Endodermal cell (in vitro differentiated cells): ENCODE results near the gene C16orf82. TPM values are rescaled to one million over a fixed set of nuclear protein-coding genes. Genes with fewer than 3 reads are reported as not detected.

Source experiments
- DNase-seq: peaks from one replicate; pipeline ENCODE4 v3.0.0-alpha.2; 2017
- H3K27ac ChIP-seq: 2 replicates; pipeline ENCODE4 v1.5.1; 2013; ENCODE audit warnings: mild to moderate bottlenecking, low read depth, low read length, moderate library complexity
- H3K27me3 ChIP-seq: 2 replicates; pipeline ENCODE4 v1.6.1; 2013; ENCODE audit warnings: mild to moderate bottlenecking, low read length, moderate library complexity; ENCODE audit not compliant: insufficient read depth, control insufficient read depth, poor library complexity, severe bottlenecking
- H3K36me3 ChIP-seq: 2 replicates; pipeline ENCODE4 v1.7.0; 2013; ENCODE audit warnings: mild to moderate bottlenecking, low read length, moderate library complexity; ENCODE audit not compliant: control insufficient read depth, insufficient read depth
- H3K4me1 ChIP-seq: one replicate; pipeline ENCODE4 v1.7.0; 2013; ENCODE audit warnings: low read length; ENCODE audit not compliant: control insufficient read depth, insufficient read depth
- H3K4me3 ChIP-seq: 2 replicates; pipeline ENCODE4 v1.5.1; 2013; ENCODE audit warnings: mild to moderate bottlenecking, low read length, moderate library complexity
- H3K9ac ChIP-seq: 2 replicates; pipeline ENCODE4 v1.6.1; 2013; ENCODE audit warnings: mild to moderate bottlenecking, low read length, moderate library complexity; ENCODE audit not compliant: poor library complexity, severe bottlenecking; ENCODE audit errors: extremely low read depth
- H3K9me3 ChIP-seq: 2 replicates; pipeline ENCODE4 v1.6.1; 2013; ENCODE audit warnings: mild to moderate bottlenecking, low read length, moderate library complexity; ENCODE audit not compliant: control insufficient read depth
- H3K27ac Mint-ChIP-seq: 2 replicates; pipeline ENCODE4 v1.8.0; 2020; ENCODE audit warnings: mixed read lengths
- H3K27me3 Mint-ChIP-seq: 2 replicates; pipeline ENCODE4 v1.8.0; 2021; ENCODE audit warnings: mild to moderate bottlenecking, mixed read lengths; ENCODE audit not compliant: insufficient read depth
- H3K36me3 Mint-ChIP-seq: 2 replicates; pipeline ENCODE4 v1.8.0; 2020; ENCODE audit warnings: low read depth, mixed read lengths
- H3K4me1 Mint-ChIP-seq: 2 replicates; pipeline ENCODE4 v1.8.0; 2020; ENCODE audit warnings: mixed read lengths
- H3K4me3 Mint-ChIP-seq: 2 replicates; pipeline ENCODE4 v1.8.0; 2020; ENCODE audit warnings: mild to moderate bottlenecking, moderate library complexity, mixed read lengths
- H3K9me3 Mint-ChIP-seq: 2 replicates; pipeline ENCODE4 v1.8.0; 2020; ENCODE audit warnings: mild to moderate bottlenecking, mixed read lengths
- CTCF ChIP-seq: fragments of 200-600 bp; sonication (generic); conservative IDR thresholded peaks from 2 replicates; pipeline ENCODE4 v1.5.0; 2021; ENCODE audit warnings: antibody characterized with exemption, mild to moderate bottlenecking
- WGBS, 2 experiments: methylation state at CpG; one replicate each; pipeline versions ENCODE4 v1.1.5 to v1.1.7; 2013; ENCODE audit warnings: missing lambda C conversion rate in 2 of 2, mixed read lengths in 1 of 2; ENCODE audit not compliant: insufficient coverage in 1 of 2, insufficient read length in 1 of 2; 5-methylcytosine and 5-hydroxymethylcytosine counted together
- total RNA-seq, 2 donors: library from RNA; stranded (reverse); fragmentation: NEBNext Ultra II Directional in 1 of 2; extraction: Animal tissue kit (Norgen Biotek cat#: 25700) in 1 of 2; gene quantifications; 2 replicates in 1 of 2; 3 replicates in 1 of 2; pipeline ENCODE4 v1.2.1, GENCODE V29; 2021

The C16orf82 gene
- total RNA-seq, 2 donors from 2014 or later, result not detected

GRCh38 chr16:27052007-27052406, 14.7 kb upstream of the C16orf82 start:
- no peak overlapping the region for H3K4me3 ChIP-seq
- no peaks in the 10 kb centered on the region for H3K4me1 ChIP-seq
- no peak for DNase-seq
- H3K9ac ChIP-seq, result no peak overlapping the region
- H3K27ac ChIP-seq, result no peak overlapping the region
- Mint-ChIP-seq H3K4me3 (no peak overlapping the region), H3K4me1 (no peaks in the 10 kb centered on the region), H3K9me3 (peaks cover 4% of the 10 kb centered on the region), H3K36me3 (no peaks in the 10 kb centered on the region), H3K27me3 (peaks cover 11% of the 10 kb centered on the region), H3K27ac (no peak overlapping the region)
- 95% methylated on average over 16 of the region's 16 CpGs for WGBS, 2 experiments
- H3K9me3 ChIP-seq, result no peaks in the 10 kb centered on the region
- no peak for TF ChIP-seq CTCF
- H3K36me3 ChIP-seq, result no peaks in the 10 kb centered on the region
- peaks cover 17% of the 10 kb centered on the region for H3K27me3 ChIP-seq

- no peak for DNase-seq
- no peaks in the 10 kb centered on the region for H3K36me3 Mint-ChIP-seq
- Histone ChIP-seq H3K4me1 (no peaks in the 10 kb centered on the region), H3K36me3 (no peaks in the 10 kb centered on the region), H3K4me3 (no peak overlapping the region), H3K27ac (no peak overlapping the region), H3K27me3 (peaks cover 3% of the 10 kb centered on the region), H3K9me3 (no peaks in the 10 kb centered on the region), H3K9ac (no peak overlapping the region)
- no peak for TF ChIP-seq CTCF
- H3K9me3 Mint-ChIP-seq, result peaks cover 4% of the 10 kb centered on the region
- H3K4me3 Mint-ChIP-seq, result no peak overlapping the region
- H3K27ac Mint-ChIP-seq, result no peak overlapping the region
- no peaks in the 10 kb centered on the region for H3K4me1 Mint-ChIP-seq
- 94% methylated on average over 3 of the region's 3 CpGs; no CpG with 5 or more reads in 1 of the 2 experiments for WGBS, 2 experiments
- peaks cover 11% of the 10 kb centered on the region for H3K27me3 Mint-ChIP-seq
Measured at GRCh38 chr16:27053996-27054395, 12.7 kb upstream of the C16orf82 start.

DNA sequence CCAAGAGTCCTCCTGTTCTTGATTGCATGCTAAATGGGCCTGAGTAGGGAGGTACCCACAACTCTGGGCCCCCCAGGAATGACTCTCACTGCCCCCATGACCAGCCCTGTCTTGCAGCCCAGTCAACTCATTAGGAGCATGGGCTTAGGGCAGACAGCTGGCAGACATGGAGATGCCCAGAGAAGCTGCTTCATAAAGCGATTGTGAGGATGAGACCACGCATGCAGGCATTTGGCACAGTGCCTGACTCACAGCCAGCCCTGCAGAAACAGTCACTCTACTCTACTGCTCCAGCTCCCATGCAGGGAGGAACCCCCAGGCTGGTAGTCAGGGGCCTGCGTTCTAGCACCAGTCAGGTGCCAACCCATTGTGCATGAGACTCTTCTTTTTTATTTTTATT, 8.4 kb upstream of the C16orf82 start:
- no peak for TF ChIP-seq CTCF
- peaks cover 8% of the 10 kb centered on the region for H3K27me3 Mint-ChIP-seq
- WGBS, 2 experiments, result 95 to 98% methylated on average over 2 to 3 of the region's 3 CpGs

More for the DNA sequence above, 8.4 kb upstream of the C16orf82 start:
- Histone ChIP-seq H3K4me1 (no peaks in the 10 kb centered on the region), H3K9me3 (no peaks in the 10 kb centered on the region), H3K4me3 (no peak overlapping the region), H3K9ac (no peak overlapping the region), H3K36me3 (no peaks in the 10 kb centered on the region), H3K27ac (no peak overlapping the region), H3K27me3 (no peaks in the 10 kb centered on the region)
- no peaks in the 10 kb centered on the region for H3K4me1 Mint-ChIP-seq
- no peak overlapping the region for H3K4me3 Mint-ChIP-seq
- H3K27ac Mint-ChIP-seq, result no peak overlapping the region
- DNase-seq, result no peak
- no peaks in the 10 kb centered on the region for H3K36me3 Mint-ChIP-seq
- peaks cover 4% of the 10 kb centered on the region for H3K9me3 Mint-ChIP-seq
